Keratinocyte (primary cell): ENCODE data around the gene LRRN3.

Source experiments
- CTCF ChIP-seq, 3 experiments: IDR thresholded peaks in 1 of 3; conservative IDR thresholded peaks in 1 of 3; optimal IDR thresholded peaks in 1 of 3; 2 replicates in 2 of 3; 3 replicates in 1 of 3; pipeline versions ENCODE3 to v1.5.1; 2011; ENCODE audit warnings: low read length in 3 of 3, mild to moderate bottlenecking in 3 of 3, moderate library complexity in 2 of 3, control low read depth in 1 of 3, inconsistent platforms in 1 of 3; ENCODE audit not compliant: insufficient read depth in 2 of 3; ENCODE audit errors: extremely low read depth in 1 of 3
- EZH2 ChIP-seq: IDR thresholded peaks from one replicate; pipeline ENCODE4 v1.6.1; 2012; ENCODE audit warnings: inconsistent platforms, mild to moderate bottlenecking, low read length, moderate library complexity

DNA sequence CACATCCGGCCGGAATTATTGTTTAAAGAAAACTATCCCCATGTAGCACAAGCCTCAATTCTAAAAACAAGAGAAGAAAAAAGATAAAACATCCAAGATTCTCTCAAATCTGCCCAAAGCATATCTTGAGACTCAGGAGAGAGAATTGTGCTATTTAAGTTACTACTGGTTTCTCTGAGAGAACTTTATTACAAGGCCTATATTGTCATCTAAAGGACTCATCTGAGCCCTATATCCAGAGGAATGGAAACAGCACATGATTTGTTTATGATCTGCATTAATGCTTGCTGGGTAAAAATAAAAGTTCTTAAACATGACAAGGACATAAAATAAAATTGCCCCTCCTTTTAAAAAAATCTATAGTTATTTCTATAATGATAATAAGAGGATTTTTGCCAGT is 25.0 kb downstream of the LRRN3 start:
- TF ChIP-seq EZH2, result no peak
- no peak for TF ChIP-seq CTCF (optimal IDR thresholded peaks at IDR 0.05 in 1 of 3, IDR thresholded peaks at IDR 0.05 in 1 of 3, conservative IDR thresholded peaks at IDR 0.05 in 1 of 3; ENCODE audit: extremely low read depth in 1 of 3, insufficient read depth in 2 of 3, low read length in 3 of 3)
